AG04450 (cell line): ENCODE measurements around the gene PPARG. TPM values are rescaled to one million over a fixed set of nuclear protein-coding genes. Genes with fewer than 3 reads are reported as not detected.

Source experiments
- CTCF ChIA-PET: fragments of 300-600, 350-600 bp; formaldehyde crosslinking; extraction: SDS; loops from one replicate; lab custom pipeline; 2022; ENCODE audit warnings: antibody characterized with exemption, inconsistent platforms; lab: Charles Lee
- POLR2A ChIA-PET: fragments of 350-600 bp; formaldehyde crosslinking; extraction: SDS; loops from one replicate; lab custom pipeline; 2021; ENCODE audit warnings: antibody characterized with exemption, inconsistent platforms; lab: Yijun Ruan, JAX
- DNase-seq: peaks from one replicate; pipeline ENCODE4 v3.0.0-alpha.2; 2011; ENCODE audit warnings: low read depth, low spot score
- H3K27ac ChIP-seq: one replicate; pipeline ENCODE4 v1.5.1; 2012; ENCODE audit warnings: low read depth, low read length, control low read depth
- H3K27me3 ChIP-seq: one replicate; pipeline ENCODE4 v1.6.0; 2012; ENCODE audit warnings: low read length; ENCODE audit not compliant: control insufficient read depth, insufficient read depth
- H3K4me3 ChIP-seq: 2 replicates; pipeline ENCODE4 v1.5.1; 2011; ENCODE audit warnings: mild to moderate bottlenecking, low read depth, low read length, control low read depth
- H3K9me3 ChIP-seq: 2 replicates; pipeline ENCODE4 v1.5.1; 2012; ENCODE audit warnings: low read length; ENCODE audit not compliant: control insufficient read depth, insufficient read depth
- CTCF ChIP-seq: IDR thresholded peaks from 2 replicates; pipeline ENCODE4 v1.5.1; 2011; ENCODE audit warnings: low read depth, low read length, control low read depth, inconsistent platforms
- polyA plus RNA-seq: library from polyadenylated mRNA; depleted of rRNA; stranded (reverse); fragments of >200 nt; gene quantifications from 2 replicates; pipeline ENCODE4 v1.2.3, GENCODE V29; 2011

PPARG gene
- polyA plus RNA-seq, 1 experiment, result 33.8 TPM

DNA sequence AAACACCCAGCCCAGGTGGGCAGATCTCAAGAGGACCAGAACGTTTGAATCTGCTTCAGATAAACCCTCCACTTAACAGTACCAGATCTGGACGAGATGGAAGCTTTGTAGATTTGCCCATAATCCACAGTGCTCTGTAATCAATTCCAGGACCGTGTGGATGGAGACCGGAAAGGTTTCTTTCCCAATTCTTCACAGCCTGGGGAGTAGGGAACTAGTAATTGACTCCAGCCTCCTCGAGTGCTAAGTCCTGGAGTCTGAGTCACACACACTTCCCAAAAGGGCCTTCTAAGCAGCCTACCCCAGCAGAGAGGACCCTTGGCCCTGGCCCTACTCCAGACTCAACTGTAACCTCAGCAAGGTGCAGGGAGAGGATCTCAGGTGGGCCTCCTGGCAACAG lies 139.3 kb downstream of the PPARG start:
- no peak for TF ChIP-seq CTCF
- ChIA-PET POLR2A (interaction anchor here (0.5 kb wide), 1 partner anchor 169 kb away, joined by 4 read pairs; no protein-coding TSS in a partner anchor), CTCF (interaction anchor here (0.7 to 1.0 kb wide), 2 partner anchors 12 to 293 kb away, joined by 3 to 4 read pairs; no protein-coding TSS in a partner anchor)
- no peak for DNase-seq
- Histone ChIP-seq H3K9me3 (0 out of 2 replicates have a peak, but pooled peaks cover under 1% of the 10 kb centered on the region), H3K27ac (no peak overlapping the region), H3K27me3 (peaks cover 4% of the 10 kb centered on the region), H3K4me3 (no peak overlapping the region)

DNA sequence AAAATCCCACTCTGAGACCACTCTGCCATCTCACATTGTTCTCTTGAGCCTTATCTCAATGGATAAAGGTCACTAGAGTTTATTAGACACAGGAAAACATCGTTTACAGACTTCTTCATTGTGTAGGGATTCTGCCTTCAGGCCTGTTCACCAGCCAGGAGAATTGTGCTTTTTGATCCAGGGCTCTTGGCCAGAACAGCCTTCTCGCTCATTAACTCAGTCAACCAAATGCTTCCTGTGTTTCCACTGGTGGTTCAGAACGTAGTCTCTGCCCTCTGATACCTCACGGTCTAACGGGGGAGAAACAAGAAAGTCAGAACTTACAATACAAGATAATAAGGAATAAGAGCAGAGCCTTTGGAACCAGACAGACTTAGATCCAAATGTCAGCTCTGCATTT lies 141.2 kb downstream of the PPARG start:
- Histone ChIP-seq H3K27ac (no peak overlapping the region), H3K27me3 (peaks cover 4% of the 10 kb centered on the region), H3K9me3 (0 out of 2 replicates have a peak, but pooled peaks cover 4% of the 10 kb centered on the region), H3K4me3 (no peak overlapping the region)
- CTCF ChIA-PET, result no interaction called here
- POLR2A ChIA-PET, result interaction anchor here (0.7 kb wide), 1 partner anchor 29 kb away, joined by 3 read pairs; no protein-coding TSS in a partner anchor
- DNase-seq, result no peak
- no peak for TF ChIP-seq CTCF

- CTCF ChIA-PET, result no interaction called here
- Histone ChIP-seq H3K27ac (no peak overlapping the region), H3K27me3 (no peaks in the 10 kb centered on the region), H3K9me3 (0 out of 2 replicates have a peak, but pooled peaks cover 4% of the 10 kb centered on the region), H3K4me3 (no peak overlapping the region)
- no peak for DNase-seq
- TF ChIP-seq CTCF, result no peak
- POLR2A ChIA-PET, result no interaction called here
Observed at GRCh38 chr3:12433823-12434222, 145.0 kb downstream of the PPARG start.

DNA sequence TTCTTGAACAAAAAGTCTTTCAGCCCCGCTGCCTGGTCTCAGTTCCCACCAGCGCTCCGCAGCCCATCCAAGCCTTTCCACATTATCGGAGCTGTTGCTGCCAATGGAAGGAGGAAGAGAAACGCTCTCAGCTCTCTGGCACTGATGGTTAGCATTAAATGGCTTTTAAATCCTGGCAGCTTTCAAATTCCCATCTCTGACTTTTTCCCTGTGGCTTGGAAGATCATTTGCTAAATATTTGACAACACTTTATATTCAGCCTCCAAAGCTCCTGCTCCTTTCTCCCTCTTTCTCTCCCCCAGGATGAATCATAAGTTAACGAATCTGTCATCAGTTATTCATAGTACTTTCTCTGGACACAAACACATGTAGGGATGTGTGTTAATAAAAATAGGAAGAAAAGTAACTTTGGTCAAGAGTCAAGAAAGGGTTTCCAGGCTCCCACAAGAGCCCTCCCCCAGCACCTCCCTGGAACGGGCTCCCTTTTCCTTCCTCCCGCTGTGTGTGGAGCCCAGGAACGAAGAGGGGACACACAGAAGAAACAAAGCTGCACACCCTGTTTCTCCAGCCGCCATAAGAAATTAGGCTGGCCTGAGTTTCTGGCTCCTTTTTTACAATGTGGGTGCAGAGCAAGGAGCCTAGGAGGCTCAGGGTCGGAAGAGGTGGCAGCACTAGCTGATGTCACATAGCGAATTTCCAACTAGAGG lies 147.8 kb downstream of the PPARG start:
- no peak overlapping the region; the same call in 1 of the 2 replicates for H3K4me3 ChIP-seq
- TF ChIP-seq CTCF, result no peak
- CTCF ChIA-PET, result interaction anchor here (0.6 to 2.2 kb wide), 5 partner anchors 33 to 1007 kb away, joined by 3 to 7 read pairs (median 4); no protein-coding TSS in a partner anchor
- no peak for DNase-seq
- H3K27ac ChIP-seq, result no peak overlapping the region
- H3K27me3 ChIP-seq, result no peaks in the 10 kb centered on the region
- H3K9me3 ChIP-seq, result 0 out of 2 replicates have a peak, but pooled peaks cover 4% of the 10 kb centered on the region
- POLR2A ChIA-PET, result no interaction called here

DNA sequence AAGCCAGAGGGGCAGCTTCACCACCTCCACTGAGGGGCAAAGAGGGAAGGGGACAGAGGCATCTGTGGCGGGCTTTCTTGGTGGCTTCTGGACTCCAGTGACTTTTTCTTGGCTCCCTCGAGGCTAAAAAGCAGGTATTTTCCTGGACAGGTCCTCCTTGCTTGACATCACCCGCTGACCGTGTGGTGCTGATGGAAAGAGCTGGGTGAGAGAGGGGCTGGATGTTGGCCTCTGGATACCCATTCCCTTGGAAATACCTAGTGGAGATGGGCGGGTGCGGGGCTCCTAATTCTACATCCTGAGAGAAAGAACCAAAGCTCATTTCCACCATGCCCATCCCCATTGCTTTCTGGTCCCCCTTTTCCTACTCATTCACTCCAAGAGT lies 148.3 kb downstream of the PPARG start:
- H3K27ac ChIP-seq, result no peak overlapping the region
- H3K9me3 ChIP-seq, result 0 out of 2 replicates have a peak, but pooled peaks cover 4% of the 10 kb centered on the region
- no peaks in the 10 kb centered on the region for H3K27me3 ChIP-seq
- ChIA-PET CTCF (interaction anchor here (0.6 to 2.2 kb wide), 2 partner anchors 42 to 1008 kb away, joined by 4 to 7 read pairs; no protein-coding TSS in a partner anchor), POLR2A (no interaction called here)
- DNase-seq, result no peak
- no peak for TF ChIP-seq CTCF
- H3K4me3 ChIP-seq, result no peak overlapping the region
